Left lung (tissue), 10 donors: Measurements from ENCODE around the gene YARS1. TPM values are rescaled to one million over a fixed set of nuclear protein-coding genes. Genes with fewer than 3 reads are reported as not detected.

Experiments
- ATAC-seq: fragments of 200-7000 bp; cut with Tn5 transposase; one replicate; pipeline ENCODE4 v1.9.1; 2020; ENCODE audit warnings: moderate library complexity
- DNase-seq, 4 donors: peaks; one replicate each; pipeline ENCODE4 v3.0.0-alpha.2; 2013 to 2020
- H3K27ac ChIP-seq, 2 donors: fragments of 200-600 bp; sonication (generic) in 1 of 2; one replicate each; pipeline versions ENCODE4 v1.5.0 to v1.8.0; 2020 to 2021
- H3K27me3 ChIP-seq, 2 donors: fragments of 200-600 bp; sonication (generic) in 1 of 2; one replicate each; pipeline versions ENCODE4 v1.5.0 to v1.8.0; 2020 to 2021
- H3K36me3 ChIP-seq, 2 donors: fragments of 200-600 bp; sonication (generic) in 1 of 2; one replicate each; pipeline versions ENCODE4 v1.5.0 to v1.8.0; 2020 to 2021
- H3K4me1 ChIP-seq, 2 donors: fragments of 200-600 bp; one replicate each; pipeline ENCODE4 v1.8.0; 2021
- H3K4me3 ChIP-seq, 2 donors: fragments of 200-600 bp; sonication (generic) in 1 of 2; one replicate each; pipeline versions ENCODE4 v1.5.0 to v1.8.0; 2020 to 2021; ENCODE audit warnings: mild to moderate bottlenecking in 1 of 2
- H3K9me3 ChIP-seq, 2 donors: fragments of 200-600 bp; sonication (generic) in 1 of 2; one replicate each; pipeline versions ENCODE4 v1.5.0 to v1.8.0; 2020 to 2021
- CTCF ChIP-seq, 2 donors: fragments of 200-600 bp; sonication (generic) in 1 of 2; IDR thresholded peaks; one replicate each; pipeline versions ENCODE4 v1.5.0 to v1.8.0; 2021; ENCODE audit warnings: antibody characterized with exemption in 2 of 2
- intact Hi-C, 2 donors: fragments of 100-400 bp; cut with DNase I; formaldehyde crosslinking; loops; one replicate each; pipeline versions ENCODE4 v1.11.2 to v1.14.2; 2022
- polyA plus RNA-seq, 6 donors: library from polyadenylated mRNA; unstranded; fragments of 120-200 nt; gene quantifications; one replicate each; pipeline ENCODE4 v1.2.1, GENCODE V29; 2013; ENCODE audit not compliant: insufficient read length in 6 of 6
- total RNA-seq, 2 donors: library from RNA; stranded (reverse); fragmentation: NEBNext Ultra II Directional; extraction: Animal tissue kit (Norgen Biotek cat#: 25700); gene quantifications; one replicate each; pipeline ENCODE4 v1.2.1, GENCODE V29; 2021
- donor health status: DM: no; HTN: yes; CAD: no.
- donor health status: DM: no; HTN: no; CAD: no.

YARS1 gene
- total and polyA plus RNA-seq, 8 donors = 68.8 to 126 (median 78.0) TPM

DNA sequence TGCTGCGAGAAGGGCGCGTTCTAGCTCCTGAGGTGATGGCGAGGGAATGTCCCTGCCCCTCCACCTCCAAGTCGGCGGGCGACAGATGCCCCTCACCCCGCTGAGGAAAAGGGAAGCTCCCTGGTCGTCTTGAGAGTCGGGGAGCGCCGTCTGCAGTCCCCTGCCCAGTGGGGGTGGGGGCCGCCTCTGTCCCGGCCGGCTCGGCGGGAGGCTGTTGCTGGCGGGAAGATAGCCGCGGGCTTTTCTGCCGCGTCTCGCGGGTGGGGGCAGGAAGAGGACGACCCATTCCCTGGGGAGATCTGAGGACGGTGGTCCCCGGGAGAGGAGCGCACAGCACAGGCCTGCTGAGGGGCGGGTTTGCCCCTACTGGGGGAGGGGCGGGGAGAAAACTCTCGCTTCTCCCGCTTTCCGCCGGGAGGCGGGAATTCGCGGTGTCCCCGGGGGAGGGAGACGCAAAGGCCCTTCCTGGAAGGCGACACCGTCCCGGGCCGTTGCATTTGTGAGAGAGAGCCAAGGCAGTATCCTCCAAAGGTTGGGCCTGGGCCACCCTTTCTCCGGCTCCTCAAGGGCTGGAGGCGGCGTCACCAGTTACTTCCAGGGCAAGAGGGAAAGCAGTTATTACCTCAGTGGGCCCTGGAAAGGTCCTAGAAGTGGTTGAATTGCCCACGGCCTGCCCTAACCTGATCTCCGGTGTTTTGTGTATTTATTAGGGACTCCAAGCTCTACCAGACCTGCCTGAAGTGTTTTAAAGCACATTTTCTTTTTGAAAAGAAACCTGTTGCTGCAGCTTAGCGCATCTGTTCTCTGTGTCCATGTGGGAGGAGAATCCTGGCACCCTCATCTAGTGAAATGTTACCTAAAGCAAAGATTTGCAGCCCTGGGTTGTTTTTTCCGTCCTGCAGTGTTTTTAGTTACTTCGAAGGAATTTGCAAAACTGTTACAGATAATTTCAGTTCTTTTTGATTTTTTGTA, 943 bp upstream of the YARS1 start:
- ATAC-seq = peak; percentile 63
- H3K27me3 ChIP-seq = no peaks in the 10 kb centered on the region

GRCh38 chr1:32816676-32817158, 441 bp downstream of the YARS1 start:
- TF ChIP-seq CTCF (IDR thresholded peaks at IDR 0.05) = no peak
- H3K27me3 ChIP-seq = no peaks in the 10 kb centered on the region
- peaks cover 19 to 51% of the 10 kb centered on the region in 2 donors for H3K4me1 ChIP-seq
- DNase-seq (no peak), ATAC-seq (peak; percentile 3)
- H3K27ac ChIP-seq = peak overlapping the region; percentile 94
- no peaks in the 10 kb centered on the region for H3K9me3 ChIP-seq
- peak overlapping the region; percentile 95 to 99 for H3K4me3 ChIP-seq
- H3K36me3 ChIP-seq = peaks cover 0 to 12% of the 10 kb centered on the region in 2 donors
- intact Hi-C loops = no loop called here

More for the DNA sequence above, 943 bp upstream of the YARS1 start:
- Histone ChIP-seq H3K4me3 (peak overlapping the region; percentile 95 to 99), H3K9me3 (no peaks in the 10 kb centered on the region), H3K4me1 (peaks cover 19 to 55% of the 10 kb centered on the region in 2 donors), H3K36me3 (peaks cover 0 to 3% of the 10 kb centered on the region in 2 donors), H3K27ac (peak overlapping the region; percentile 94)
- TF ChIP-seq CTCF (IDR thresholded peaks at IDR 0.05) = no peak
- DNase-seq = peak; percentile 62 to 91 (median 78)
- intact Hi-C loops = no loop called here

DNA sequence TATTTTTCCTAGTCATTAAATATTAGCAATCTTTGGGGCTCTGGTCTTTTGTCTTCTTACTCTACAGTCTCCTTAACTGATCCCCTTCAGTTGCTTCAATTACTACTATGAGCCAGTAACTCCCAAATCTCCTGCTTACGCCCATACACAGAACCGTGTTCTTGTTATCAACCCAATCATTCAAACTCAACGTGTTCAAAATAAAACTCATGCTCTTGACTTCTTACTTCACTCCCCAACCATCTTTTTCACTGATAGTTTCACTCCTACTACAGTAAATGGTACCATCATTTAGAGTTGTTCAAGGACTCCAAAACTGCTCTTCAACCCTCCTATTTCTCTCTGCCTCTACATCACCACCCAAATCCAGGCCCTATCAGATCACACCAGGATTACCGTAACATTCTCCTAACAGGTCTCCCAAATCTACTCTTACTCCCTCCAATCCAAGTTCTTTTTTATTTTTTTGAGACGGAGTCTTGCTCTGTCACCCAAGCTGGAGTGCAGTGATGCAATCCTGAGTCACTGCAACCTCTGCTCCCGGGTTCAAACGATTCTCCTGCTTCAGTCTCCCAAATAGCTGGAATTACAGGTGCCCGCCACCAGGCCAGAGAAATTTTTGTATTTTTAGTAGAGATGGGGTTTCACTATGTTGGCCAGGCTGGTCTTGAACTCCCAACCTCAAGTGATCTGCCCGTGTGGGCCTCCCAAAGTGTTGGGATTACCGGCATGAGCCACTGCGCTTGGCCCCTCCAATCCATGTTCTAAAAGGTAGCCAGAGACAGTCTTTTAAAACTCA, 3.0 kb downstream of the YARS1 start:
- no peaks in the 10 kb centered on the region for H3K9me3 ChIP-seq
- peaks cover 19 to 45% of the 10 kb centered on the region in 2 donors for H3K4me1 ChIP-seq
- DNase-seq (no peak), ATAC-seq (no peak)
- H3K36me3 ChIP-seq = peaks cover 0 to 33% of the 10 kb centered on the region in 2 donors
- no peak for TF ChIP-seq CTCF (IDR thresholded peaks at IDR 0.05)
- H3K27ac ChIP-seq = no peak overlapping the region
- H3K4me3 ChIP-seq = peak overlapping the region in 1 of 2 donors; percentile 99
- intact Hi-C loops = no loop called here
- H3K27me3 ChIP-seq = no peaks in the 10 kb centered on the region

DNA sequence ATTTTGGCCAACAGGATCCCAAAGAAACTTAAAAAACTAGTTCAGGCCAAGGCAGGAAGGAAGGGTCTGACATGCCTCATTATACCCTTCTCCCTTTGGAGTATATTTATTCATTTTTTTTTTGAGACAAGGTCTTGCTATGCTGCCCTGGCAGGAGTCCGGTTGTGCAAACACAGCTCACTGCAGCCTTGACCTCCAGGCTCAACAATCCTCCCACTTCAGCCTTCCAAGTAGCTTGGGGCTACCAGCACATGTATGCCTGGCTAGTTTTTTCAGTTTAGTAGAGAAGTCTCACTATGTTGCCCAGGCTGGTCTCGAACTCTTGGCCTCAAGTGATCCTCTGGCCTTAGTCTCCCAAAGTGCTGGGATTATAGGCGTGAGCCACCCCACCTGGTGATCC, 5.2 kb downstream of the YARS1 start:
- DNase-seq (no peak), ATAC-seq (no peak)
- H3K4me1 ChIP-seq = peaks cover 13 to 33% of the 10 kb centered on the region in 2 donors
- no peaks in the 10 kb centered on the region for H3K27me3 ChIP-seq
- intact Hi-C loops = no loop called here
- H3K27ac ChIP-seq = no peak overlapping the region
- no peak overlapping the region for H3K4me3 ChIP-seq
- peaks cover 0 to 56% of the 10 kb centered on the region in 2 donors for H3K36me3 ChIP-seq
- TF ChIP-seq CTCF (IDR thresholded peaks at IDR 0.05) = no peak
- H3K9me3 ChIP-seq = no peaks in the 10 kb centered on the region
